ENCODE data around the gene CLDND1.

DNA sequence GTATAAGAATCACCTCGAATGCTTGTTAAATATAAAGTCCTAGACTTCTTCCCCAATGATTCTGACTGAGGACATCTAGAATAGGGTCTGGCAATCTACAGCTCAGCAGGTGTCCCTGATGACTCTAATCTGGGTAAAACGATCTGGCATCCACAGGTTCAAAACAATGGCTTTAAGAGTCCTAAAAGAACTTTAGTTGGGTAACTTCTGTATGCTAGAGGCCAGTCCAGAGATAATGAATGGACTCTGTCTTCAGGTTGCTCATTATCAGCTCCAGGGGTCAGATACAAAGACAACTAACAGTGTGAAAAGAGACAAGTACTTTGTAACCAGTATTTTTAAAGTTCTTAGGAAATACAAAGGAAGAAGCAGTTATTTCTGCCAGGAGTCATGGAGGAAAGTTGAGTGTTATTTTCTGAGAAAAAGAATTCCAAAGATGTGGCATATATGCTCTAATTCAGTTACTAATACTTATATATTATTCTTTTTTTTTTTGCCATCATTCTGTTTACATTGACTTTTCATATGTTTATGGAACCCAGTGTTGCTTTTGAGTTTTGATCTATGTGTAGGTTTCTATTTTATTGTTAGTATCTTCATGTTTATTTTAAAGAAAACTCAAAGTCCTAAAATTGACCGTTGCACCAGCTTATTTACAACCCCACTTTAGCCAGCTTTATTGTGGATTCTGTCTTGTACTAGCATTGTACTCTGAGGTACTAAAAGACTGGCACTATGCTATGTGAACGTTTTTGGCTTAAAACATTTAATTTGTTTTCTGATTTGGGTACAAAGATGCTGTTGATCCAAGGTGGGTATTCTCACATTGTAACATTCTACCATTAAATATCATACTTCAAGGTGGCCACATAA is 6.0 kb upstream of the CLDND1 start:
- TF ChIP-seq, protein P1, sequence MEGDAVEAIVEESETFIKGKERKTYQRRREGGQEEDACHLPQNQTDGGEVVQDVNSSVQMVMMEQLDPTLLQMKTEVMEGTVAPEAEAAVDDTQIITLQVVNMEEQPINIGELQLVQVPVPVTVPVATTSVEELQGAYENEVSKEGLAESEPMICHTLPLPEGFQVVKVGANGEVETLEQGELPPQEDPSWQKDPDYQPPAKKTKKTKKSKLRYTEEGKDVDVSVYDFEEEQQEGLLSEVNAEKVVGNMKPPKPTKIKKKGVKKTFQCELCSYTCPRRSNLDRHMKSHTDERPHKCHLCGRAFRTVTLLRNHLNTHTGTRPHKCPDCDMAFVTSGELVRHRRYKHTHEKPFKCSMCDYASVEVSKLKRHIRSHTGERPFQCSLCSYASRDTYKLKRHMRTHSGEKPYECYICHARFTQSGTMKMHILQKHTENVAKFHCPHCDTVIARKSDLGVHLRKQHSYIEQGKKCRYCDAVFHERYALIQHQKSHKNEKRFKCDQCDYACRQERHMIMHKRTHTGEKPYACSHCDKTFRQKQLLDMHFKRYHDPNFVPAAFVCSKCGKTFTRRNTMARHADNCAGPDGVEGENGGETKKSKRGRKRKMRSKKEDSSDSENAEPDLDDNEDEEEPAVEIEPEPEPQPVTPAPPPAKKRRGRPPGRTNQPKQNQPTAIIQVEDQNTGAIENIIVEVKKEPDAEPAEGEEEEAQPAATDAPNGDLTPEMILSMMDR (IDR thresholded peaks at IDR 0.05) = no peak
- TF ChIP-seq EP300 (IDR thresholded peaks at IDR 0.05) (no peak), POLR2AphosphoS5 (IDR thresholded peaks at IDR 0.05) (no peak), POLR2A (IDR thresholded peaks at IDR 0.05) (no peak)

Measured in sigmoid colon (tissue), 4 donors.